ENCODE measurements around the gene OR2G6.
"Not testable (repeated sequence)": the region's sequence is repeated elsewhere in the genome, so short reads cannot be mapped to it uniquely, and the experiment has no call there.

Gene OR2G6

DNA sequence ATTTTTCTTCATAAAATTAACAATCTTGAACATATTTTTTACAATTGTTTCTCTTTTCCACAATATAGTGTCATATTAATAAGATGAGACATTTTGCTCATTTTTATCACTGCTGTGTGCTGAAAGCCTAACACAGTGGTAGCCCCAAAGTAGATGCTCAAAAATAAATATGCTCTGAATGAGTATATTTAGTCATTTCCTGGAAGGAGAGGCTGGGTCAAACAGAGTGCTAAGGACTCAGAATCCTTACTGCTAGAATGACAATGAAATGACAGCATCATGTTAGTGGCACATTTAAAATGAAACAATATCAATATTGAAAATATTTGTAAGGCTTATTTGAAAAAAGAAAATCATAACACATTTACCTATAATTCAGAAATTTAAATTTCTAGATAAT lies 29.6 kb downstream of the OR2G6 start:
- H3K4me1 ChIP-seq (ENCODE audit: control insufficient read depth, insufficient read depth, low read length); H3K4me3 ChIP-seq (ENCODE audit: low read depth, low read length); H3K9ac ChIP-seq (ENCODE audit: low read depth, low read length); H3K36me3 ChIP-seq (ENCODE audit: control insufficient read depth, insufficient read depth, low read length); H3K9me3 ChIP-seq (ENCODE audit: control insufficient read depth, insufficient read depth, low read length); H3K27me3 ChIP-seq (ENCODE audit: control insufficient read depth, insufficient read depth, low read length): not testable (repeated sequence)

DNA sequence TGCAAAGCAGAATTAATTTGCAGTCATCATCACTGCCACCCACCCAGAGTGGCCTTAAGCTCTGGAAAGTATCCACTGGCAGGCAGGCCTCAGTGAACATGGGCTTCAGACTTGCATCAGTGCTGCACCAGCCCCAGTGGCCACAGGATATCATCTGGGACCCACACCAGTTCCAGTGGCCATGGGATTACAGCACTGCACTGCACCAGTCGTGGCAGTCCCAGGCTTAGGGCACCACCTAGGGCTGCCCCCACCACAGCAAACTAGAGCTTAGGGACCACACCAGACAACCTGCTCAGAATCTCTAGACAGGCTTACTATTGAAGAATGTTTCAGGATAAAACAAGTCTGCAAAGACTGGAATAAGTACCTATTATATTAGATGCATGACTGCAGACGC lies 39.5 kb downstream of the OR2G6 start:
- H3K4me1 ChIP-seq (ENCODE audit: control insufficient read depth, insufficient read depth, low read length); H3K9me3 ChIP-seq (ENCODE audit: control insufficient read depth, insufficient read depth, low read length); H3K4me3 ChIP-seq (ENCODE audit: low read depth, low read length); H3K36me3 ChIP-seq (ENCODE audit: control insufficient read depth, insufficient read depth, low read length); H3K27me3 ChIP-seq (ENCODE audit: control insufficient read depth, insufficient read depth, low read length); H3K9ac ChIP-seq (ENCODE audit: low read depth, low read length): not testable (repeated sequence)

DNA sequence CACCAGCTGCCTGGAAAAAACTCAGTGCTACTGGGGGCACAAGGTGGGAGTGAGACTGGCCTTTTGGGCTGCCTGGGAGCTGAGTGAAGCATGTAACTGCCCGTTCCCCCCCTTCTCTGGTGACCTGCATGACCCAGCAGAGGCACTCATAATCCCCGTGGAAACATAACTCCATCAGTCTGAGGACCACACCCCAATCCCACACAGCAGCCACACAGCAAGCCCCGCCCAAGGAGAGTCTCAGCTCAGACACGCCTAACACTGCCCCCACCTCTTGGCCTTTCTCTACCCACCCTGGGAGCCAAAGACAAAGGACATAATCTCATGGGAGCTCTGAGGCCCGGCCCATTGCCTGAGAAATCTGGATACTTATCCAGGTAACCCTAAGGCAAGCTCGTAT lies 43.2 kb downstream of the OR2G6 start:
- not testable (repeated sequence) for H3K4me3 ChIP-seq (ENCODE audit: low read depth, low read length); H3K9ac ChIP-seq (ENCODE audit: low read depth, low read length); H3K9me3 ChIP-seq (ENCODE audit: control insufficient read depth, insufficient read depth, low read length); H3K4me1 ChIP-seq (ENCODE audit: control insufficient read depth, insufficient read depth, low read length); H3K36me3 ChIP-seq (ENCODE audit: control insufficient read depth, insufficient read depth, low read length); H3K27me3 ChIP-seq (ENCODE audit: control insufficient read depth, insufficient read depth, low read length)

DNA sequence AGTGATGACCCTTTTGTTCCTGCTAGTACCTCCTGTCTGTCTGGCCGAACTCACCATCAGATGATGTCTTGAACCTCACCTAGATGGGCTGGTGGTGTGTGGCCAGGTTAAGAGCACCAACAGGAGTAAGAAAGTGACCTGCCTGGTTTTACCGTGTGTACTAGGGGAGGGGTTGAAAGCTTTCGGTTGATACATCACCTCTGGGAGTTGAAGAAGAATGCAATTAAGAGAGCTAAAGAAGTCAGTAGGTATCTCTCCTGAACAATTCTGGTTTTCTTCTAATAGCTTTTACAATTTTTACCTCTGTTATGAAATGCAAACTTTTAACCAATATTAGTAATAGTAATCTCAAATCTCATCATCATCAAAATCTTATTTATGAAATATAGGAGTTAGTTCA lies 54.8 kb downstream of the OR2G6 start, which contains the start of gene OR2T29:
OR2T29 (minus strand) TSS at position 101 of the 400 bp plus-strand sequence. CDS start 3,281 bp downstream, outside the sequence.
- H3K4me3 ChIP-seq (ENCODE audit: low read depth, low read length); H3K27me3 ChIP-seq (ENCODE audit: control insufficient read depth, insufficient read depth, low read length); H3K9me3 ChIP-seq (ENCODE audit: control insufficient read depth, insufficient read depth, low read length); H3K9ac ChIP-seq (ENCODE audit: low read depth, low read length); H3K36me3 ChIP-seq (ENCODE audit: control insufficient read depth, insufficient read depth, low read length); H3K4me1 ChIP-seq (ENCODE audit: control insufficient read depth, insufficient read depth, low read length): not testable (repeated sequence)

DNA sequence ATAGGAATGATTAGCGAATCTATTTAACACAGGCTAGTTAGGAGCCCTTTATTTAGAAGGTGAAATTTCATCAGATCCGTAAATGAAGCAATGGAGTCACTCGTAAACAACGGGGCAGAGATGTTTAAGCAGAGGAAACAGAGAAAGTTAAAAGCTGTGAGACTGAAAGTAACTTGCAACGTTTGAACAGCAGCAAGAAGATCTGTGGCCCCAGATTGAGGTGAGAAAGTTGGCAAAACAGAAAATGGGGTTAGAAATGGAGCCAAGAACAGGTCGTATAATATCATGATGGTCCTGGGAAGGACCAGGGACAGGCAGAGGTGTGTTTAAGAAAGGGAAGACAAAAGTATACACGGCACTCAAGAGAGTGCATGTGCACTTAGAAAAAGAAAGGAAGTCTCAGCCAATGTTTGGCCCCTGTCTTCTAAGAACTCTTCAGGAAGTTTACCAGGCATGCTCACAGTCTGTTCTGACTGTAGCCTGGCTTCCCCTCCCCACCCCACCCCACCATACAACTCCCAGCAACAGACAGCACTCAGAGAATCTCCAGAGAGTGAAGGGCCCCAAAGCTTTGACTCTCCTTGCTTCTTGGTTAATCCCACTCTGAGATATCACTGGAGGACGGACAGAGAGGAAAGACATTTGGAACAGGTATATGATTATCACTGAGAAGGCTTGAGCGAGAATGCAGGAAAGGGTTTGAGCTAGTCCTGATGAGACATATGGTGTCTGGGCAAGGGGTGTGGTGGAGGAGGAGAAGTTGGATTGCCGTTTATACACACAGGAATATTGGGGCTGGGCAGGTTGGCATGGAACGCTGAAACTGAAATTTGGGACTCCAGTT lies 57.9 kb downstream of the OR2G6 start:
- not testable (repeated sequence) for H3K4me3 ChIP-seq (ENCODE audit: low read depth, low read length); H3K36me3 ChIP-seq (ENCODE audit: control insufficient read depth, insufficient read depth, low read length); H3K9ac ChIP-seq (ENCODE audit: low read depth, low read length); H3K4me1 ChIP-seq (ENCODE audit: control insufficient read depth, insufficient read depth, low read length); H3K9me3 ChIP-seq (ENCODE audit: control insufficient read depth, insufficient read depth, low read length); H3K27me3 ChIP-seq (ENCODE audit: control insufficient read depth, insufficient read depth, low read length)

DNA sequence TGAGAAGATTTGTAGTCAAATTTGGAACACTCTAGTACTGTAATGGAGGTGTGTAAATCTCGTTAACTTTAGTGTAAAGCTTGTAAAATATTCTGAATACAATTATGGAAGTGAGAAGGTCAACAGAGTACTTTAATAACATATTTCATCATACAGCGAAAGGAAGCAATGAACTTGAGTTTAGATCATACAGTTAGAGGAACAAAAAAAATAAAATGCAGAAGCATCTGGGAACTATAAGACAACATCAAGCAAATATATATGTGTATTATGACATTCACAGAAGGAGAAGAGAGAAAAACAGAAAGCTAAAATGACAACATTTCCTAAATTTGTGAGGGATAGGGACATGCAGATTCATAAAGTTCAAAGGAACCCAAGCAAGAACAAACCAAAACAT lies 61.2 kb downstream of the OR2G6 start:
- H3K9ac ChIP-seq (ENCODE audit: low read depth, low read length); H3K9me3 ChIP-seq (ENCODE audit: control insufficient read depth, insufficient read depth, low read length); H3K4me1 ChIP-seq (ENCODE audit: control insufficient read depth, insufficient read depth, low read length); H3K36me3 ChIP-seq (ENCODE audit: control insufficient read depth, insufficient read depth, low read length); H3K4me3 ChIP-seq (ENCODE audit: low read depth, low read length); H3K27me3 ChIP-seq (ENCODE audit: control insufficient read depth, insufficient read depth, low read length): not testable (repeated sequence)

DNA sequence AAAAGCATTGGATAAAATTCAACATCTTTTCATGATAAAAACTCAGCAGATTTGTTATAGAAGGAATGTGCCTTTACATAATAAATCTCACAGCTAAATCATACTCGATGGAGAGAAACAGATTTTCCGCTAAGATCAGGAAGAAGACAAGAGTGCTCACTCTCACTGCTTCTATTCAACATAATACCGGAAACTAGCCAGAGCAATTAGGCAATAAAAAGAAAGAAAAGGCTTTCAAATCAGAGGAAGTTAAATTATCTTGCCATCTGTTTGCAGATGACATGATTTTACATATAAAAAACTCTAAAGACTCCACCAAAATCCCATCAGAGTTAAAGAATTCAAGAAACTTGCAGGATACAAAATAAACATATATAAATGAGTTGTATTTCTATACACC lies 62.9 kb downstream of the OR2G6 start:
- H3K4me1 ChIP-seq (ENCODE audit: control insufficient read depth, insufficient read depth, low read length); H3K9me3 ChIP-seq (ENCODE audit: control insufficient read depth, insufficient read depth, low read length); H3K36me3 ChIP-seq (ENCODE audit: control insufficient read depth, insufficient read depth, low read length); H3K27me3 ChIP-seq (ENCODE audit: control insufficient read depth, insufficient read depth, low read length); H3K9ac ChIP-seq (ENCODE audit: low read depth, low read length); H3K4me3 ChIP-seq (ENCODE audit: low read depth, low read length): not testable (repeated sequence)

DNA sequence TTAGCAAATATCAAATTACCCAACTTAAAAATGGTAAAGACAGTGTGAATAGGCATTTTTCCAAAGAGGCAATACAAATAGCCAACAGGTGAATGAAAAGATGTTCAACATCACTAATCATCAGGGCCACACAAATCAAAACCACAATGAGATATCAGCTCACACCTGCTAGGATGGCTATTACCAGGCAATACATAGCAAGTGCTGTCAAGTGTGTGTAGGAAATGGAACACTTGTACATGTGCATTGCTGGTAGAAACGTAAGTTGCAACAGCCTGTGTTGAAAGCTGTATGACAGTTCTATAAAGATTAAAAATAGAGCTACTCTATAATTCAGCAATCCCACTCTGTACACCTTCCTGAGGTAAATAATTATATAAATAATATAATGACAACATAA lies 64.2 kb downstream of the OR2G6 start:
- not testable (repeated sequence) for H3K36me3 ChIP-seq (ENCODE audit: control insufficient read depth, insufficient read depth, low read length); H3K9me3 ChIP-seq (ENCODE audit: control insufficient read depth, insufficient read depth, low read length); H3K4me1 ChIP-seq (ENCODE audit: control insufficient read depth, insufficient read depth, low read length); H3K4me3 ChIP-seq (ENCODE audit: low read depth, low read length); H3K27me3 ChIP-seq (ENCODE audit: control insufficient read depth, insufficient read depth, low read length); H3K9ac ChIP-seq (ENCODE audit: low read depth, low read length)

DNA sequence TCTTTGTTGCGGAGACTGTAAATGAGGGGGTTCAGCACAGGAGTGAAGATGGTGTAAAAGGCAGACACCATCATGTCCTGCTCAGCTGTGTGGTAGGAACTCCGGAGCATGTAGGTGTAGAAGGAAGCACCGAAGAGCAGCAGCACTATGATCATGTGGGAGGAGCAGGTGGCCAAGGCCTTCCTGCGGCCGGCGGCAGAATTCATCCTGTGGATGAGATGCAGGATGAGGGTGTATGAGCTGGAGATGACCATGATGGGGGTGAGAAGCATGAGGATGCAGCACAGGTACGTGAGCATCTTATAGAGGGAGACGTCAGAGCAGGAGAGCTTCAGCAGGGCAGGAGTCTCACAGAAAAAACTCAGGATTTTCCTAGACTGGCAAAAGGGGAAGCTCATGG lies 66.0 kb downstream of the OR2G6 start:
- not testable (repeated sequence) for H3K36me3 ChIP-seq (ENCODE audit: control insufficient read depth, insufficient read depth, low read length); H3K9ac ChIP-seq (ENCODE audit: low read depth, low read length); H3K4me1 ChIP-seq (ENCODE audit: control insufficient read depth, insufficient read depth, low read length); H3K9me3 ChIP-seq (ENCODE audit: control insufficient read depth, insufficient read depth, low read length); H3K4me3 ChIP-seq (ENCODE audit: low read depth, low read length); H3K27me3 ChIP-seq (ENCODE audit: control insufficient read depth, insufficient read depth, low read length)

DNA sequence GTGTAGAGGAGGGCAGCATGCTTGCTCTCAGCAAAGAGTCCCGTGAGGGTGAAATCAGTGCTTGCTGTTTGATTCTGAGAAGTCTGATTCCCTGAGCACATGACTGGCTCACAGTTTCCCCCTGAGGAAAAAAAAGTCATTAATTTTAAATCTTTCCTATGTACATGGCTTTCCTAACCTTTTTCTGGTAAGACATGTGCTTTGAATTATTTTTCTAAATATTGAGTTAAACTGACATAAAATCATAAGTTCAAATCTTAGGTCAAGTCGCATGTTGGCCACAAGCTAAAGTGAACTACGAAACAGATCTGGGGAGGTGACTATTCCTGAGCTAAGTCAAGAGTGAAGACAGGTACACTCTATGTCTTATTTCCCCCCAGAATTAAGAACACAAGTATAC lies 66.8 kb downstream of the OR2G6 start, which contains the start of gene OR2T34:
OR2T34 (minus strand) TSS at position 101 of the 400 bp plus-strand sequence; CDS start at position 101, 0 bp downstream.
- H3K27me3 ChIP-seq (ENCODE audit: control insufficient read depth, insufficient read depth, low read length); H3K9ac ChIP-seq (ENCODE audit: low read depth, low read length); H3K9me3 ChIP-seq (ENCODE audit: control insufficient read depth, insufficient read depth, low read length); H3K36me3 ChIP-seq (ENCODE audit: control insufficient read depth, insufficient read depth, low read length); H3K4me1 ChIP-seq (ENCODE audit: control insufficient read depth, insufficient read depth, low read length); H3K4me3 ChIP-seq (ENCODE audit: low read depth, low read length): not testable (repeated sequence)

DNA sequence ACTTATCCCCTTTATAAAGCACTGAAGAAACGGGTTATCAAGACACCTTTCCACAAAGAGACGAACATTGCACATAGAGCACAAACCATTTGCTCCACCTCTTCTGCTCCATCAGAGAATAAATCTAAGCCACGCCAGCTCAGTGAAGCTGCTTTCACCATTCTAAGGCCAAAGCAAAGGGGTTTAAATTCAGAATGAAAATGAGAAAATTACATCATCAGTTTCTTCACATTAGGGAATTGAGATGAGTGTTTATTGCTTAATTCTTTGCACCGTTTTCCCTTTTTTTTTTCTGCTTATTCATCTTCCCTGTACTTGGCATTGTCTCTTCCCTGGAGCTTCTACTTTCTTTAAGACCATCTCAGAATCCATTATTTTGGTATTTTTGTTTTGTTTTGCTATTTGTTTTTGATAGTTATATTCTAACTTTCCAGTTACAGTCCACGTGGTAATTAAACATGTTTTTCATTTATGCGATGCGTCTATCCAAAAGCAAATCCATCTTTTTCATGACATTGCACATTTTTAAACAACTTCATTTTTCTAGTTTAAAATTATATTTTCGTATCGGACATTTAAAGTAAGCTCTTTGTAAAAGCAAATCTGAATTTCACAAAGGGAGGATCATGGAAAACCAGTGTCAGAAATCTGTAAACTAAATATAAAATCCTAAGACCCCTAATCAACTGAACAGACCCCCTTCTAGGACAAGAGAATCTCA lies 68.5 kb downstream of the OR2G6 start:
- no peaks in the 10 kb centered on the region for H3K36me3 ChIP-seq (ENCODE audit: control insufficient read depth, insufficient read depth, low read length)
- H3K27me3 ChIP-seq (ENCODE audit: control insufficient read depth, insufficient read depth, low read length) = no peaks in the 10 kb centered on the region
- H3K9me3 ChIP-seq (ENCODE audit: control insufficient read depth, insufficient read depth, low read length) = no peaks in the 10 kb centered on the region
- no peak overlapping the region for H3K9ac ChIP-seq (ENCODE audit: low read depth, low read length)
- no peak overlapping the region for H3K4me3 ChIP-seq (ENCODE audit: low read depth, low read length)
- H3K4me1 ChIP-seq (ENCODE audit: control insufficient read depth, insufficient read depth, low read length) = no peaks in the 10 kb centered on the region

Measured in iPS-15b (cell line).